A549 (cell line): Measurements from ENCODE around the gene MAP7D3. TPM values are rescaled to one million over a fixed set of nuclear protein-coding genes. Genes with fewer than 3 reads are reported as not detected.

Experiments
- ATAC-seq, 2 experiments: fragments of 200-7000 bp in 1 of 2; fragments of >200 bp in 1 of 2; cut with Nextera tagmentation in 1 of 2; cut with Tn5 transposase in 1 of 2; 3 replicates each; pipeline versions ENCODE4 v1.8.0 to v1.9.1; 2018 to 2020; ENCODE audit warnings: mild to moderate bottlenecking in 1 of 2, moderate library complexity in 1 of 2
- CTCF ChIA-PET: fragments of 300-600 bp; sonication (Branson Sonifier 250); formaldehyde crosslinking; extraction: SDS; loops from one replicate; lab custom pipeline; 2021; ENCODE audit warnings: antibody characterized with exemption, inconsistent platforms; lab: Yijun Ruan, JAX
- POLR2A ChIA-PET: fragments of 350-600 bp; formaldehyde crosslinking; extraction: SDS; loops from one replicate; lab custom pipeline; 2021; ENCODE audit warnings: antibody characterized with exemption, inconsistent platforms; lab: Yijun Ruan, JAX
- DNase-seq, 2 experiments: peaks; one replicate each; pipeline versions ENCODE4 v3.0.0 to v3.0.0-alpha.2; 2011 to 2016; ENCODE audit warnings: low read depth in 1 of 2, low spot score in 1 of 2
- FAIRE-seq: peaks from 2 replicates; lab custom pipeline; 2011; peaks lifted over from hg19 to GRCh38; lab: Jason Lieb, UNC
- H3K27ac ChIP-seq, 2 experiments: fragments of >200 bp; sonication (Bioruptor Twin); formaldehyde crosslinking; 3 replicates each; pipeline ENCODE4 v1.5.1; 2016 to 2017
- H3K4me1 ChIP-seq: fragments of >200 bp; sonication (Bioruptor Twin); formaldehyde crosslinking; 3 replicates; pipeline ENCODE4 v1.6.1; 2016
- H3K4me2 ChIP-seq: fragments of >200 bp; sonication (Bioruptor Twin); formaldehyde crosslinking; 3 replicates; pipeline ENCODE4 v1.6.1; 2016
- H3K4me3 ChIP-seq: fragments of >200 bp; sonication (Bioruptor Twin); formaldehyde crosslinking; 3 replicates; pipeline ENCODE4 v1.5.1; 2016
- H3K9me3 ChIP-seq: fragments of >200 bp; sonication (Bioruptor Twin); formaldehyde crosslinking; 3 replicates; pipeline ENCODE4 v1.6.1; 2016
- ATOH8 ChIP-seq: fragments of 250-450 bp; sonication (Bioruptor Pico); IDR thresholded peaks from 2 replicates; pipeline ENCODE4 v1.5.0; 2020; ENCODE audit warnings: low read depth, mild to moderate bottlenecking, moderate library complexity
- CBX2 ChIP-seq: fragments of 200-600 bp; sonication (generic); IDR thresholded peaks from 2 replicates; pipeline ENCODE4 v1.6.1; 2016; ENCODE audit warnings: low read depth, mild to moderate bottlenecking, borderline replicate concordance
- CEBPB ChIP-seq, 2 experiments: fragments of >200 bp in 1 of 2; sonication (Bioruptor Twin) in 1 of 2; formaldehyde crosslinking in 1 of 2; IDR thresholded peaks; 2 replicates each; pipeline ENCODE4 v1.6.1; 2012 to 2016
- CHD4 ChIP-seq: fragments of 200-600 bp; sonication (generic); IDR thresholded peaks from 2 replicates; pipeline ENCODE4 v1.6.1; 2016; ENCODE audit warnings: antibody characterized with exemption, mild to moderate bottlenecking, borderline replicate concordance
- EHMT2 ChIP-seq: fragments of 200-600 bp; sonication (generic); IDR thresholded peaks from 2 replicates; pipeline ENCODE4 v1.6.1; 2016; ENCODE audit warnings: antibody characterized with exemption, low read depth, mild to moderate bottlenecking, moderate library complexity
- ESRRA ChIP-seq: fragments of 150-350 bp; IDR thresholded peaks from 2 replicates; pipeline ENCODE4 v1.6.1; 2014; ENCODE audit warnings: mild to moderate bottlenecking, low read length, borderline replicate concordance
- FOSB ChIP-seq: fragments of 250-450 bp; sonication (Bioruptor Pico); IDR thresholded peaks from 2 replicates; pipeline ENCODE4 v1.5.0; 2020; ENCODE audit warnings: mild to moderate bottlenecking, moderate library complexity
- FOSL2 ChIP-seq, 2 experiments: fragments of 450-650 bp in 1 of 2; fragments of >200 bp in 1 of 2; sonication (Bioruptor Twin) in 1 of 2; formaldehyde crosslinking; IDR thresholded peaks; 2 replicates each; pipeline versions ENCODE4 v1.5.0 to v1.6.1; 2016 to 2020; ENCODE audit warnings: mild to moderate bottlenecking in 1 of 2, moderate library complexity in 1 of 2
- HDAC2 ChIP-seq: fragments of 200-600 bp; sonication (generic); IDR thresholded peaks from 2 replicates; pipeline ENCODE4 v1.6.1; 2016
- HEYL ChIP-seq: fragments of 250-450 bp; sonication (Bioruptor Pico); IDR thresholded peaks from 2 replicates; pipeline ENCODE4 v1.8.0; 2021; ENCODE audit warnings: mild to moderate bottlenecking, moderate library complexity
- HOXB5 ChIP-seq: fragments of 250-450 bp; sonication (Bioruptor Pico); IDR thresholded peaks from 2 replicates; pipeline ENCODE4 v1.5.0; 2020; ENCODE audit warnings: mild to moderate bottlenecking, moderate library complexity
- JUN ChIP-seq, 2 experiments: fragments of >200 bp; sonication (Bioruptor Twin); formaldehyde crosslinking; IDR thresholded peaks; 2 replicates in 1 of 2; 3 replicates in 1 of 2; pipeline ENCODE4 v1.6.1; 2016 to 2017
- KDM1A ChIP-seq: fragments of 200-600 bp; sonication (generic); IDR thresholded peaks from 2 replicates; pipeline ENCODE4 v1.6.1; 2016; ENCODE audit warnings: low read depth, mild to moderate bottlenecking
- KDM5A ChIP-seq: fragments of 200-600 bp; sonication (generic); IDR thresholded peaks from 2 replicates; pipeline ENCODE4 v1.6.1; 2016; ENCODE audit warnings: antibody characterized with exemption, mild to moderate bottlenecking
- NFE2L2 ChIP-seq: fragments of 150-350 bp; conservative IDR thresholded peaks from 2 replicates; pipeline ENCODE4 v1.6.1; 2014; ENCODE audit warnings: low read length
- NR3C1 ChIP-seq: fragments of >200 bp; sonication (Bioruptor Twin); formaldehyde crosslinking; IDR thresholded peaks from 3 replicates; pipeline ENCODE4 v1.6.1; 2017
- PHF8 ChIP-seq: fragments of 200-600 bp; sonication (generic); IDR thresholded peaks from 2 replicates; pipeline ENCODE4 v1.6.1; 2016; ENCODE audit warnings: low read depth, mild to moderate bottlenecking, antibody characterized with exemption, moderate library complexity, borderline replicate concordance
- POLR2A ChIP-seq: IDR thresholded peaks from 2 replicates; pipeline ENCODE4 v1.6.1; 2012; ENCODE audit warnings: mild to moderate bottlenecking, low read length
- RAD21 ChIP-seq, 2 experiments: fragments of >200 bp in 1 of 2; sonication (Bioruptor Twin) in 1 of 2; formaldehyde crosslinking in 1 of 2; IDR thresholded peaks in 1 of 2; conservative IDR thresholded peaks in 1 of 2; 2 replicates in 1 of 2; 3 replicates in 1 of 2; pipeline ENCODE4 v1.6.1; 2012 to 2018; ENCODE audit warnings: inconsistent platforms in 1 of 2
- RARB ChIP-seq: fragments of 250-450 bp; sonication (Bioruptor Pico); IDR thresholded peaks from 2 replicates; pipeline ENCODE4 v1.8.0; 2021; ENCODE audit warnings: mild to moderate bottlenecking, moderate library complexity
- RCOR1 ChIP-seq: fragments of 150-350 bp; IDR thresholded peaks from 2 replicates; pipeline ENCODE4 v1.6.1; 2014; ENCODE audit warnings: antibody characterized with exemption, low read length, low read depth
- REST ChIP-seq: fragments of 200-600 bp; sonication (generic); IDR thresholded peaks from 2 replicates; pipeline ENCODE4 v1.6.1; 2016; ENCODE audit warnings: antibody characterized with exemption, mild to moderate bottlenecking, moderate library complexity
- TP53 ChIP-seq: fragments of 250-450 bp; sonication (Bioruptor Pico); IDR thresholded peaks from 2 replicates; pipeline ENCODE4 v1.5.0; 2021; ENCODE audit warnings: mild to moderate bottlenecking, moderate library complexity
- ZNF302 ChIP-seq: fragments of 250-450 bp; sonication (Bioruptor Pico); IDR thresholded peaks from 2 replicates; pipeline ENCODE4 v1.9.0; 2021; ENCODE audit warnings: inconsistent platforms, mild to moderate bottlenecking, moderate library complexity
- WGBS: methylation state at CpG from one replicate; pipeline ENCODE4 v1.1.6; 2017; ENCODE audit errors: missing lambda C conversion rate; 5-methylcytosine and 5-hydroxymethylcytosine counted together
- polyA plus RNA-seq, 4 experiments: library from polyadenylated mRNA; depleted of rRNA in 3 of 4; stranded (reverse); fragments of >200 nt; fragmentation: RNase III in 1 of 4; extraction: RNeasy Plus Mini Kit Qiagen cat#74134 plus additional on column Dnase treatment in 1 of 4; gene quantifications; 2 replicates in 3 of 4; 3 replicates in 1 of 4; pipeline ENCODE4 v1.2.3, GENCODE V29; 2011 to 2017

Gene MAP7D3
- polyA plus RNA-seq, 2 of the 4 experiments (the other 2 are of a cell fraction): 9.9 to 13.1 TPM

- no peak for FAIRE-seq
- CTCF ChIA-PET: no interaction called here
- TF ChIP-seq ZNF302: no peak
- TF ChIP-seq NR3C1: no peak
- no peak for TF ChIP-seq KDM1A
- no peak for TF ChIP-seq HEYL (CRISPR knock-in tag)
- POLR2A ChIA-PET: no interaction called here
- H3K4me2 ChIP-seq: no peak overlapping the region
- DNase-seq: no peak
- H3K4me3 ChIP-seq: no peak overlapping the region
- no peak overlapping the region for H3K27ac ChIP-seq
- no peak for ATAC-seq
- 74% methylated on average over 4 of the region's 4 CpGs for WGBS
- peaks cover 15% of the 10 kb centered on the region for H3K4me1 ChIP-seq
- no peaks in the 10 kb centered on the region for H3K9me3 ChIP-seq
Measured at GRCh38 chrX:136179133-136179532, 72.1 kb downstream of the MAP7D3 start.

- peaks cover 12% of the 10 kb centered on the region for H3K4me1 ChIP-seq
- peak in 1 of 2 experiments; percentile 6 for DNase-seq
- TF ChIP-seq EHMT2: no peak
- TF ChIP-seq CEBPB (IDR thresholded peaks at IDR 0.05): peak in 1 of 2 experiments; percentile 43; a peak in 1 of 4 replicates
- TF ChIP-seq FOSL2 (IDR thresholded peaks at IDR 0.05): no peak
- 0 out of 2 replicates have a peak, but pooled peaks have one; percentile 5 for TF ChIP-seq FOSL2 (CRISPR knock-in tag; IDR thresholded peaks at IDR 0.05)
- no peaks in the 10 kb centered on the region for H3K9me3 ChIP-seq
- CTCF ChIA-PET: interaction anchor here (1.0 to 3.0 kb wide), 2 partner anchors 11 to 14 kb away, joined by 3 to 14 read pairs; no protein-coding TSS in a partner anchor
- POLR2A ChIA-PET: no interaction called here
- peak overlapping the region; percentile 59 for H3K4me2 ChIP-seq
- WGBS: 50% methylated on average over 2 of the region's 2 CpGs
- peak overlapping the region in 1 of 2 experiments; percentile 67; a peak in 2 of 6 replicates for H3K27ac ChIP-seq
- peak; percentile 98 for FAIRE-seq
- H3K4me3 ChIP-seq: no peak overlapping the region
- peak in 1 of 2 experiments; percentile 42; a peak in 2 of 6 replicates for ATAC-seq
Measured at GRCh38 chrX:136176399-136176825, 74.8 kb downstream of the MAP7D3 start.

- 38% methylated on average over 1 of the region's 1 CpG for WGBS
- H3K9me3 ChIP-seq: no peaks in the 10 kb centered on the region
- ATAC-seq (no peak), FAIRE-seq (peak; percentile 39)
- H3K27ac ChIP-seq: no peak overlapping the region
- no peak overlapping the region for H3K4me2 ChIP-seq
- POLR2A ChIA-PET: no interaction called here
- no peak for TF ChIP-seq RCOR1
- no peak for TF ChIP-seq HOXB5
- TF ChIP-seq KDM5A: no peak
- no peak for TF ChIP-seq ESRRA
- no peak for TF ChIP-seq TP53 (CRISPR knock-in tag)
- TF ChIP-seq RARB (CRISPR knock-in tag): no peak
- no peak for TF ChIP-seq HDAC2
- no peak for TF ChIP-seq EHMT2
- TF ChIP-seq REST: no peak
- TF ChIP-seq ATOH8: no peak
- no peak for TF ChIP-seq FOSB
- no peak for TF ChIP-seq KDM1A
- TF ChIP-seq POLR2A: no peak
- no peak for TF ChIP-seq JUN (IDR thresholded peaks at IDR 0.05)
- no peak for TF ChIP-seq RAD21 (conservative IDR thresholded peaks at IDR 0.05 in 1 of 2, IDR thresholded peaks at IDR 0.05 in 1 of 2)
- TF ChIP-seq CHD4: no peak
- TF ChIP-seq PHF8: no peak
- TF ChIP-seq NFE2L2: no peak
- no peak for TF ChIP-seq CBX2
- TF ChIP-seq, all 56 proteins: peak for 0
- CTCF ChIA-PET: interaction anchor here (0.8 to 1.3 kb wide), 3 partner anchors 8 to 98 kb away, joined by 3 to 8 read pairs (median 3); no protein-coding TSS in a partner anchor
- no peak overlapping the region for H3K4me3 ChIP-seq
- no peak for DNase-seq
- peaks cover 8% of the 10 kb centered on the region for H3K4me1 ChIP-seq
Measured at GRCh38 chrX:136171420-136171819, 79.8 kb downstream of the MAP7D3 start.
